Stimulated activated CD8-positive, alpha-beta memory T cell treated with anti-CD3 and anti-CD28 coated beads, Interleukin-15, amount 100 ng/mL, for 1 hour (primary cell): Measurements from ENCODE around the gene MTHFSD.

Experiments used
- DNase-seq: peaks from one replicate; pipeline ENCODE4 v3.0.0-alpha.2; 2020; ENCODE audit warnings: low read depth

The MTHFSD gene

GRCh38 chr16:86514481-86515376, 40.3 kb downstream of the MTHFSD start:
- no peak for DNase-seq

DNA sequence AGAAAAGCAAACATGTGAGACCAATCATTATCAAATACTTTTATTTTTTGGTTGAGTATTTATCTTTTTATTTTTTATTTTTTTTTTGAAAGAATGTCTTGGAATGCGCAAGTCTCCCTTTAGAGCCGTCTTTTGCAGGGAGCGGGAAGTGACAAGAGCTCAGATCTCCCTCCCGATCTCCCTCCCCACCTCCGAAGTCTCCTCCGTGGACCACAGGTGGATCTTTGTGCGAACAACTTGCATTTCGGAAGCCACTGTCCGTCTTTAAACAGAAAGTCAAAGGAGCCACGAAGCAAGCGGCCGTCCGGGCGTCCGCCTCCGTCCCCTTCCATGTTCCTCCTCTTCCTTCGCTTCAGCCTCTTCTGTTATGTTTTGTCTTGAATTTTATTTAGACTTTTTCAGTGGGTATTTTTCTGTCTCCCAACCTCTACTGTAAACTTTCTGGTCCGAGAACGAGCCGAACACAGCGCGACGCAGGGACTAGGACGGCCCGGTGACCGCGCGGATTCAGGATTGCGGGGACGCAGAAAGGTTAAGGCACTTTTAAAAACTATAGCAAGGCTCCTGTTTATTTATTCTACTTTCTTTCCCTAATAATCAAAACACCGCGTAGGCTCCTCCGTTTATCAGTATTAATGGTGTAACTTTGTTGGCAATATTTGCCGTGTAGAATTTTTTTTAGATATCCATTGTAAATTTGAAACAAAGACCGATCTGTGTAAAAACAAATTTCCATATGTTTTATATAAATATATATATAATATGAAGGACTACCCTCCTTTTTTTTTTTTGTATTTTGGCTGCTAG, 41.4 kb downstream of the MTHFSD start:
- no peak for DNase-seq

DNA sequence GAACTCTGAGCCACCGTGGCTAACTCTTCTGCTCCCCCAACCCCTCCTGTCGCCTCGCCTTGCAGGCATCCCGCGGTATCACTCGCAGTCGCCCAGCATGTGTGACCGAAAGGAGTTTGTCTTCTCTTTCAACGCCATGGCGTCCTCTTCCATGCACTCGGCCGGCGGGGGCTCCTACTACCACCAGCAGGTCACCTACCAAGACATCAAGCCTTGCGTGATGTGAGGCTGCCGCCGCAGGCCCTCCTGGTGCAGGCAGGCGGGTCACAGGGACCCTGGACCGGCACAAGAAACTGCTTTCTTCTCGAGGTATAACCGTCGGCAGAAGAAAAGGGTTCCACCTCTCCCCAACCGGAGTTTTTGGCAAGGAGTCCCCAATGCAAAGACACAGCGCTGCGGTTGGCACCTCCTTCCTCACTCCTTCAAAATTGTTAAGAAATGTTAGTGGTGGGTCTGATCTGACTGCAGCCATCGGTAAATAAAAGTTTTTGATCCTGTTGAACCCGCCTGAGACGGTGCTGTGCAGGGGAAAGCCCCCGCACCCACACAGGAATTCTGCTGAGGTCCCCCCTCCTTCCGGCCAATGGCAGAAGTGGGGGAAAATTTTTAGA, 42.1 kb downstream of the MTHFSD start:
- DNase-seq, result no peak

- no peak for DNase-seq
Measured at GRCh38 chr16:86512301-86512859, 42.7 kb downstream of the MTHFSD start.

- no peak for DNase-seq
Measured at GRCh38 chr16:86511317-86512161, 43.5 kb downstream of the MTHFSD start.

GRCh38 chr16:86510465-86511261, 44.4 kb downstream of the MTHFSD start, which contains the start of gene FOXF1:
Gene FOXF1, plus strand, starts transcription at chr16:86510527. Its CDS starts 43 bp downstream, at chr16:86510570.
- DNase-seq, result no peak

DNA sequence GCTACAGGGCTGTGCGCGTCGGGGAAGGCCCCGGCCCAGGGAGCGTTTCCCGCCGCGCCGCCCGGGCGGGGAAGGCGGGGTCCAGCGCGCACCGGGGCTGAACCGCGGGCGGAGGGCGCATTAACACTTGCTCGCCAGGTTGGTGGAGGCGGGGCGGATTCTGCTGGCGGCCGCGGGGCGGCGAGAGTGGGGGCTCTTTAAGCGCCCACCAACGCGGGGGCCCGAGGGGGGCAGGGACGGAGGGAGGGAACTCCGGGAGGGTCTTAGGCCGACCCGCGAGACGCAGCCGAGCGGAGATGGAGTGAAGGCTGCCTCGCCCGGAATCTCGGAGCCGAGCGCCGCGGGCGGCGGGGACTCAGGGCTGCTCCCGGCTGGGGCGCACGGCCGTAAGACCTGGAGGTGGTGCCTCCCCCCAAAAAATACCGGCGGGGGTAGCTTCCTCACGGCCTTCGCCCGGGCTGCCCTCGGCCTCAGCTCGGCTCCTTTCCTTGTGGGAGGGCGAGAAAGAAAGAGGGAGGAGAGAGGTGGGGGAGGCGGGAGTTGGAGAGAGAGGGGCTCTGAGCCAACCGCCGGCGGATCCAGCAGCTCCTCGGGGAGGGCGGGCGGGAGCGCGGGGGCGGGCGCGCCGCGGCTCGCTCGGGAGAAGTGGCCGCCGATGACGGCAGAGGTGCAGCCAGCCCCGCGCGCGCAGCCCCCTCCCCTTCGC, 45.1 kb downstream of the MTHFSD start:
- no peak for DNase-seq

DNA sequence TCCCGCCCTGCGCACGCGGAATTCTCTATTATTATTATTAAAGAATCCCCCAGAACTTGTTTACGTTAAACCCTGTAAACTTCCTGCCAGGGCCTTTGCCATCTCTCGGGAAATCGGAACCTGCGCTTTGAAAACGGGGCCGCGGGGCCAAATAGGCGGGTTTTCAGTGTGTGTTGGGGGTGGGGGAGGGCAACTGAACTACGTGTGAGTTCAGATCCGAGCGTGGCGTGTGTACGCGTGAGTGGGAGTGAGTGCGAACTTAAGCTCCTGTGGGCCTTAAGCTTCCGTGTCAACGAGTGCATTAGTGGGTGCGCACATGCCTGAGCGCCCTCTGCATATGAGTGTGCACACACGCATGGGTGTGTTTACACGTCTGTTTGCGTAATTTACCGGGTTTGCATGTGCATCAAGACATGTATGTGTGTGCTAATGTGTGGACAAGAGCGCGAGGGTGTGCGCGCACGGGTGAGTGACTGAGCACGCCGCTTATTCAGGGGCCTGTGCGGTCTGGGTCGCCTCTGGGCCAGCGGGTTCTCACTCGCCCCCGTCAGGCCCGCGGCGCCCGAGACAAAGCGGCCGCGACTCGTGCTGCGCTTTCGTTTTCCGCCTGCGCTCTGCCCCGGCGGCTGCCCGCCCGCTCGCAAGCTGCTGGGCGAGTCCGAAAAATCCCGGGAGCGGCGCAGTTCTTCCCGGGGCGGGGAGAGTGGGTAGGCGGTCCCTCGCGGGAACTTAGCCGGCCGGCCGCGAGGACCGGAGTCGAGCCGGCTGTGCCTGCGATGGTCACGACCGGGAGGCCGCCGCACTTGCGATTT, 45.9 kb downstream of the MTHFSD start:
- DNase-seq, result no peak

GRCh38 chr16:86508028-86508946, 46.7 kb downstream of the MTHFSD start:
- DNase-seq, result no peak

DNA sequence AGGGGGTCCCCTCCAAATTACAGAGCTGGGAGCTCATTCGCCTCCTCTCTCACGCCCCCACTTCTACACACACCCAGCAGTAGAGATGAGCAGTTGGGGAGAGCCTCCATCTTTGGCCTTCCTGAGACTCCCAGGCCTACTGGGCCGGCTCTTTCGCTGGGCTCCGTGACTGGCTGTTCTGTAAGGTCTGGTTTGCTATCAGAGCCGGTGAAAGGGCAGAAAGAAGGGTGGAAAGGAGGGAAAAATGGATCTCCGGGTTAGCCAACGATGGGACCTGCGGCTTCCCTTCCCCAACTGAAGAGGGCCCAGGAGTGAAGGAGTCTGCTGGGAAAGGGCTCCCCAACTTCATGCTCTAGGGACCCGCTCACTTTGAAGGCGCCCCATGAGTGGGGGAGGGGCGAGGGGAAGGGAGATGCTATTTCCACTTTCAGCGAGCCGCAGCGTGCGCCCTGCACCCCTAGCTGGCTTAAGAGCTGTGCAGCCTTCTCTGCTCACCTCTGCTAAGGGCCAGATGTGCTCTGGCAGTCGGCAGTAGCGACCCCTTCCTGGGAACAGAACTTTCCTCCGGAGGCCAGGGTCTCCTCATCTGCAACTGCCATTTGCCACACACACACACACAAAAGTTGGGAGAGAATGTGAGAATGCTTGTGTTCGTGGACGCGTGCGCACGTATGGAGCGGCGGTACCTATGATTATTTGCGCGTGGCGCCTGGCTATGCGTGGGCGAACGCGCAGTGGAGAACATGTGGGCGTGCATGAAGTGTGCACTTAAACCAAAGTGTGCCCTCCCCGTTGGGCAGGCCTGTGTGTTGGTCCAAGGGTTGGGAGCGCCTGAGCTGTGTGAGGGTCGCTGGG, 47.6 kb downstream of the MTHFSD start:
- DNase-seq, result no peak

DNA sequence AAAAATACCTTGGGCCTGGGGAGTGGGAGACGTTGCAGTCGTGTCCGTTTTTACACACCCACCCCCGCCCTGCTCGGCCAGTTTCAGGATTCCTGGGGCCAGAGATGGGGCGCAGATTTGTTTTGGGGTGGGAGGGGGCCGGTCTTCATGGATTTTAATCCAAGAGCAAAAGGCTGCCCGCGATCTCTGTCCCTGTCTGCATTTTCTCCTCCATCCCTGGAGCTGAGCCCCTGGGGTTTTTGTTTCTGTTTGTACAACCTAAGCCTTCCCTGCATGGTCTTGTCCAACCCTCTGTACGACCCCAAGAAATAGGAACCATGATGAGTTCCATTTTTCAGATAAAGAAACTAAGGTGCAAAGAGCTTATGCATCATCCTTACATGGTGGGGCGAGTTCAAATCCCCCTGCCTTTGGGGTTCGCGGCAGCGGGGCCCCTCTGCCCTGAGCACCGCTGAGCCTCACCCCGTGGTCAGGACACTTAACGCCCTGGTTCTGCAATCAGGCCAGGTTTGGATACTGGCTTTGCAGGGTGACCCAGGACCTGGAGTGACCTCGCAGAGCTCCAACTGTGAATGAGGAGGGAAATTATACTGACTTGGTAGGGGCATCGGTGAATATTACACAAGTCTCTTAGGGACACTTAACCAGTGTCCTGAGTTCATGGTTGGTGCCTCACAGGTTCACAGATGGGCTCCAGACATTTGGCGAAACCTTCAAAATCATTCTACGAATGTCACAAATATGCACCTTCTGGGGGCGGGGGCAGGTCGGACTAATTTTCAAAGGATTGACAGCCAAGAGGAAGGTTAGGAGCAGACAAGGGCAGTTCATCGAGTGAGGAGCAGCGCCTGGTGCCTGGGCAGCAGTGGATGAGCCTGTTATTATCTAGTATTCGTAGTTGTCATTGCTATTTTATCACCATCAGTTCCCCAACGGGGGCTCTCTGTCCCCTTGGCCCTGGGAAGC, 48.9 kb downstream of the MTHFSD start:
- DNase-seq, result no peak

DNA sequence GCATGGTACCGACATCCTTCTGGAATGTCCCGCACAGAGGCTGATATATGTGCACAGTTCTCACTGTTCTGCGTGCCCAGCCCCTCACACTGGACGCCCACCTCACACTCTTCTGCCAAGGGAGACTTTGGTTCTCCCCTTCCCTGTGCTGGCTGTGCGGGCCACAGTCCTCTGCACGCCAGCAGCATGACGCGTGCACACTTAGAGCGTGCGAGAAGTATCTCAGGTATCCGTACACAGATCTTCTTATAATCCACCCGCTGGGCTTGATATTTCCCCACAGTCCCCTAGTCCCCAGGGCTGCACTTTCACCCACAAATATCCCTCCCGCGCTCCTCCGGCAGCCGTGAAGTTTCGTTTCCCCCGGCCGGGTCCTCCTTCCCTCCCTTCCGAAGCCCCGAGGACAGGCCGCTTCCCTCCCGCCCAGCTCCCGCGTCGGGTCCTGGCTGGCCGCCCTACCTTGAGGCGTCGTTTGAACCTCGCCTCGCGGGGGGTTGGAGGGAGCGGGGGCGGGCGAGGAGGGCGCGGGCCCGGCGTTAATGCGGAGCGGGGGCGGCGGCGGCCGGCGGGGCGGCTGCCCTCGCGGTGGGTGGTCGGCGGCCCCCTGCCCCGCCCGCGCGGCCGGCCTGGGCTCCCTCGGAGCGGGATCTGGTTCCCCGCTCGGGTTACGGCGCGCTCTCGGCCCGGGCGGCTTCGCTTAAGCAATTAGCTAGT, 49.7 kb downstream of the MTHFSD start:
- no peak for DNase-seq

DNA sequence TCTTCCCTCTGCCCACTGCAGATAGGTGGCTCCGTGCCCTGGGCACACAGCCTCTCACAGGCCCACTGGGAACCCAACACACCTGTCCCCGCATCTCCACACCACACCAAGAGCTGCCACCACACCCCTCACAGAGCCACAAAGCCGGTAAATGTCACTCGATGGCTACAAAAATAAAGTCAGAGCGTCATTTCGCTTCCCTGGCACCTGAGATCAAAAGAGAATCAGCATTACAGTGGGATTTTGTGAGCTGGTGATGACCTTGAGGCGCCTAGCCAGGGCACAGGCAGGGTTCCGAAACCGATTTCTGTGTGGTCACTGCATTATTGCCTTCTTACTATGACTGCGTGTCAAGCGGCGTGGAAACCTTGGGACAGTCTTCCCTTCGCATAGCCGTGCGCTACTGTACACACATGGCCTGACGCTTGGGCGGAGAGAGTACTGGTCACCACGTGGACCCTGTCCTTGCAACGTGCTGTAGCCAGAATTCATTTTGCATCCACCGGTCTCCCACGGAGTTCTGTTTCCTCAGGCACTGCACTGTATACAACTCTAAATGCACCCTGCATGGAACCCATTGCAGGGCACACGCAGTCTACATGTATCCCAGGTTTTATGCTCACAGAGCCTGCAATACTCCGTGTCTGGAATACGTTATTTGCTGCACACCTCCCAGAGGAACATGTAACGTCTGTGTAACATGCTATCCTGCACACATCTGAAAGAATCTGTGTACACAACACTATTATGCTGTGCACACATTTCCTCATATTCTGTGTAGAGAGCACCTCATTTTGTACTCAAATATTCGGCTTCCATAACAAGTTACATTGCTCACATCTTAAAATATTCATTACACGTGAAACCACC, 50.5 kb downstream of the MTHFSD start:
- no peak for DNase-seq

DNA sequence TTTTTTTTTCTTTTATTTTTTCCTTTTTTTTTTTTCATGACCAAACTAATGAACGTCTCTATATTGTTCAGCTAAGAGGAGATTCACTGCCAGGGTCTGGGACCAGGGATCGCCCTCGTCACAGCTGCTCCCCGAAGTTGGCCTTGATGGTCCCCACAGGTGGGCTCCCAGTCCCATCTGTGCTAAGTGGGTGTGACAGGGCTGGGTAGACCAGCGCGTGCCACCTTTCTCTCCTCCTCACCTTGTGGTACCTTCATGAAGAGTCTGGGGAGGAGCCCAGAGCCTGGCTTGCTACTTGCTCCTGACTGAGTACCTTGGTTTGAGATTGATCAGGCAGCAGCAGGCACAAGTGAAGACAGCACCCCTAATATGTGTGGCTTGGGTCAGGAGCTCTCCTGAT, 51.2 kb downstream of the MTHFSD start:
- DNase-seq, result no peak
